Measurements from ENCODE around the gene CBLN3. TPM values are rescaled to one million over a fixed set of nuclear protein-coding genes. Genes with fewer than 3 reads are reported as not detected.
"Not testable (repeated sequence)": the region's sequence is repeated elsewhere in the genome, so short reads cannot be mapped to it uniquely, and the experiment has no call there.

Gene CBLN3
- total RNA-seq = 5.0 and 5.5 TPM in 2 replicates

- intact Hi-C loops (cut with micrococcal nuclease) = loop anchor here (5.0 to 10.0 kb wide), 2 partner anchors 117 to 315 kb away; partner anchors contain the start of genes DCAF11, LTB4R, LTB4R2 and NRL
These were observed at the start of gene CBLN3, which contains the start of gene KHNYN for GRCh38 chr14:24429395-24430142. CBLN3 (minus strand) TSS chr14:24429668; CDS start chr14:24429054, 614 bp downstream. KHNYN (plus strand) TSS chr14:24429954; CDS start chr14:24430731, 777 bp downstream.

- intact Hi-C loops (cut with micrococcal nuclease) = no loop called here
These were observed 45.8 kb upstream of the CBLN3 start for GRCh38 chr14:24475261-24475660.

DNA sequence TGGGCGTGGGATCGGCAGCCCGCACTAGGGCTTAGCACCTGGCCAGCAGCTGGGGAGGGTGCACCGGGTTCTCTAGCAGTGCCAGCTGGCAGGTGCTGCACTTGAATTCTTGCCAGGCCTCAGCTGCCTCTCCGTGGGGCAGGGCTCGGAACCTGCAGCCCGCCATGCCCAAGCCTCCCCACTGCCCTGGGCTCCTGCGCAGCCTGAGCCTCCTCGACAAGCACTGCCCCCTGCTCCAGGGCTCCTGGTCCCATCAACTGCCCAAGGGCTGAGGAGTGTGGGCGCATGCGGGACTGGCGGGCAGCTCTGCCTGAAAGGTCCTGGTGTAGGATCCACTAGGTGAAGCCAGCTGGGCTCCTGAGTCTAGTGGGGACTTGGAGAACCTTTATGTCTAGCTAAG is 43.7 kb upstream of the CBLN3 start:
- intact Hi-C loops (cut with micrococcal nuclease) = no loop called here

GRCh38 chr14:24470450-24470849 is 41.0 kb upstream of the CBLN3 start:
- intact Hi-C loops (cut with micrococcal nuclease) = not testable (repeated sequence)

GRCh38 chr14:24465805-24466204 is 36.3 kb upstream of the CBLN3 start:
- intact Hi-C loops (cut with micrococcal nuclease) = no loop called here

GRCh38 chr14:24465368-24465767 is 35.9 kb upstream of the CBLN3 start:
- intact Hi-C loops (cut with micrococcal nuclease) = no loop called here

DNA sequence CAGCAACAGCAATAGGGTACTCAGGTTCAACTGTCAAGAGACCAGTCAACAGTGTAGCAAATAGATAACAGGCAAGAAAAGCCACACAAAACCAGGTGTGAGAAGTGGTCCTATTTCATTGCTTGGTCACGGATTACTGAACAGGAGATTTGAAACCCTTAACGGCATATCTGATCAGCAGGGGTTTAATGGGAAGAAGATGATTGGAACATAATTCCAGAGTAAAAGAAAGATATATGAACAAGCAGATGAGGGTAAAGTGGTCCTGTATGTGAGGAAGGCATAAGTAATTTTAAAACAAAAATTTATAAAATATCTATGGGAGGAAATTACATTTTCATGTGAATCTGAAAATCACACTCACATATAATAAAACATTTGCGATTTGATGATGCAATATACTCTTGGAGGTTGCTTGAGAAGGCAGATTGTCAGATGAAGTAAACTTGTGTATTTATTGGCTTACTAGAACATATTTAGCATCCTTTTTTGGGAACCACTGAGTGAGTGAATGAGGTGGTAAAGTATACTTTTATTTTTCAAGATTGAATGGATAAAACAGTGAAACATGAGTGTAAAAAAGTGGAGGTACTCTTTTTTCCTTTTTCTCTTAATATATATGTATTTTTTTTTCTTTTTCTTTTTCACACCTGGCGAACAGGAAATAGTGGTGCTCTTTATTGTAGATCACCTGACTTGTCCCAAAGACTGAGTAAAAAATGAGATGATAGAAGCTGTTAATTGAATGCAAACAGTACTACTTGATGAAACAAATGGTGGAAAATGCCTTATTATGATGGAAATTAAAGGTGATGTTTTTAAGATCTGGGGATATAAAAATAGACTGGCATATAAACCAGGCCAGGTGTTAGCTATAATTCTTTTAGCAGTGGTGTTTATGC is 34.7 kb upstream of the CBLN3 start:
- intact Hi-C loops (cut with micrococcal nuclease) = no loop called here

DNA sequence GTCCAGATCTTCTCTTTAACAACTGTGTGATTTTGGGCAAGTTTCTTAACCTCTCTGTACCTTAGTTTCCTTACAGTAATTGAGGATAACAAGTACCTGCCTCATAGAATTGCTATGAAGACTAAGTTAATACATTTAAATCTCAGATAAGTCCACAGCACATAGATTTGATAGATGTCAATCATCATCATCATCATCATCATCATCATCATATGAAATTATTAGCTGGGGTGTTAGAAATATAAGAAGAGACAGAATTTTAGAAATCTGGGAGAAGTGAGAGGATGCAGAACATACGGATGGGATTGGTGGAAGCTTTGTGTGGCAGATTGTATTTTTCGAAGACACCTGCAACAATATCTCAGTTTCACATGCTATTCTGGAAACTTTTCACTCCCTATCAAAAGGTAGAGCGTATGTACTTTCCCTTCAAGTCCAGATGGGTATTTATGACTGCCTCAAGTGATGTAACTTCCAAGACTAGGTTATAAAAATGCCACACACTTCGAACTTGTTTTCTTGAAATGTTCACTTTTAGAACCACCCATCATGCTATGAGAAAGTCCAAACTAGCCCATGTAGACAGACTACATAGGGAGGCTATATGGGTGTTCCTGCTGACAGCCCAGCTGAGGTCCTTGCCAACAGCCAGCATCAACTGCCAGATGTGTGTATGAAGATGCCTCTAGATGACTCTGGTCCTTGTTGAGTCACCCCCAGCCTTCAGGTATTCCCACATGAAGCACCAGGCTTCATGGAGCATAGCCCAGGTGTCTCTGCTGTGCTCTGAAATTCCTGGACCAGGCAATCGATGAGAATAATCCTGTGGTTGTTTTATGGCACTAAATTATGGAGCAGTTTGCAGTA is 33.8 kb upstream of the CBLN3 start:
- intact Hi-C loops (cut with micrococcal nuclease) = no loop called here

DNA sequence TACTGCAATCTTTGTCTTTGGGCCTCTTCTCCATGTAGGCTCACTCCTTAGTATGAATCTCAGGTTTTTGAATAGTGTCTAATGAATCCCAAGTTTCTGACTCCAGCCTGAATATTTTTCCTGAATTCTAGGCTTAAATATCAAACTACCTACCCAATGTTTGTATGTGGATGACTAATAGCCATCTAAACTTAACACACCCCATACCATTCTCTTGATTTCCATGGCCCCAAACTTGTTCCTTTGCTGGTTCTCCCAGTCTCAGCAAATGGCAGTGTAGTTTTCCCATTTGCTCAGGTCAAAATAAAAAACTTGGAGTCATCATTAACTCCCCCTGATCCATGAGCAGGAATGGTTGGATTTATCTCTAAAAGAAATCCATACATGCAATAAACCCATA is 31.9 kb upstream of the CBLN3 start:
- intact Hi-C loops (cut with micrococcal nuclease) = no loop called here

- intact Hi-C loops (cut with micrococcal nuclease) = no loop called here
These were observed 29.9 kb upstream of the CBLN3 start for GRCh38 chr14:24459331-24459730.

GRCh38 chr14:24458736-24459135 is 29.3 kb upstream of the CBLN3 start:
- intact Hi-C loops (cut with micrococcal nuclease) = no loop called here

GRCh38 chr14:24456980-24457379 is 27.5 kb upstream of the CBLN3 start:
- intact Hi-C loops (cut with micrococcal nuclease) = no loop called here

DNA sequence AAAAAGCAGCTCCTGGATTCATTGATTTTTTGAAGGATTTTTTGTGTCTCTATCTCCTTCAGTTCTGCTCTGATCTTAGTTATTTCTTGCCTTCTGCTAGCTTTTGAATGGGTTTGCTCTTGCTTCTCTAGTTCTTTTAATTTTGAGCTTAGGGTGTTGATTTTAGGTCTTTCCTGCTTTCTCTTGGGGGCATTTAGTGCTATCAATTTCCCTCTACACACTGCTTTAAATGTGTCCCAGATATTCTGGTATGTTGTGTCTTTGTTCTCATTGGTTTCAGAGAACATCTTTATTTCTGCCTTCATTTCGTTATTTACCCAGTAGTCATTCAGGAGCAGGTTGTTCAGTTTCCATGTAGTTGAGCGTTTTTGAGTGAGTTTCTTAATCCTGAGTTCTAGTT is 21.4 kb upstream of the CBLN3 start:
- intact Hi-C loops (cut with micrococcal nuclease) = not testable (repeated sequence)

- intact Hi-C loops (cut with micrococcal nuclease) = loop anchor here (2.0 to 5.0 kb wide), 2 partner anchors 236 to 246 kb away; partner anchors contain the start of gene TM9SF1
These were observed 13.7 kb upstream of the CBLN3 start for GRCh38 chr14:24443053-24443665.

- intact Hi-C loops (cut with micrococcal nuclease) = loop anchor here (1.0 to 5.0 kb wide), 7 partner anchors 11 to 245 kb away; partner anchors contain the start of genes CHMP4A, GMPR2, NEDD8 and RABGGTA
These were observed 13.0 kb upstream of the CBLN3 start, which contains the start of gene SDR39U1 for GRCh38 chr14:24442240-24443052. SDR39U1 (minus strand) TSS chr14:24442776; CDS start chr14:24442769, 7 bp downstream.

- intact Hi-C loops (cut with micrococcal nuclease) = loop anchor here (1.0 to 5.0 kb wide), 7 partner anchors 11 to 245 kb away; partner anchors contain the start of genes CHMP4A, GMPR2, NEDD8 and RABGGTA
These were observed 12.4 kb upstream of the CBLN3 start for GRCh38 chr14:24441904-24442239.

GRCh38 chr14:24441485-24441884 is 12.0 kb upstream of the CBLN3 start:
- intact Hi-C loops (cut with micrococcal nuclease) = loop anchor here (5.0 kb wide), 1 partner anchor 244 kb away; the partner anchor contains the start of gene TM9SF1

DNA sequence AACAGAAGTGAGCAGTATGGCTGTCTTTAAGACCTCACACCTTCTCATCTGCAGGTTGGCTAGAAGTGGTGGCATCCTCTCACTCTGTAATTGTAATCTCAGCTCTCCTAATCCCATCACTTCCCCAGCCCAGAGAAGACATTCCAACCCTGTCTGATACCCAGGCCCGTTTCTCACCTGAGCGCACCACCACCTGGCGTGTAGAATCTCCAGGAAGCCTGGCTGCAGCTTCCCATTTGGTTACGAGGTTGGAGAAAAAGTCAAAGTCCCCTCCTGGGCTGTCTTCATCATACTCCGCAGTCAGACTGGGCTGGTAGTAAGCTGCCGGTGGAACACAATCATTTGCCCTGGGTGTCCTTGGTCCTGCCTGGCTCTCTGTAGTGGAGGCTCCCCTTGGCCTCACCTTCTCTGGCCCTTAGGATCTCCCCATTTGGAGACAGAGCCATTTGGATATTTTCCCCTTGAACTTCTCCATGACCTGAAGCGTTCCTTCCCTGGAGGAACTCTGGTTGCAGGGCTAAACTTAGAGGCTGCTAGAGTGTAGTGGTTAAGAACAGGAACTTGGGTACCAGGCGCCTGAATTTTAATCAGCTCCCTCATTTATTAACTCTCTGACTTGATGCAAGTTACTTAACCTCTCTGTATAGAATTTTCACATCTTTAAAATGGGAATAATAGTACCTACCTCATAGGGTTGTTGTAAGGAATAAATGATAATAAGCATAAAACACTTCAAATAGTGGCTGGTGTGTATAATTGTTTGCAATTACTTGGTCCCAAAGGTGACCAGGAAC is 11.3 kb upstream of the CBLN3 start:
- intact Hi-C loops (cut with micrococcal nuclease) = loop anchor here (5.0 kb wide), 1 partner anchor 244 kb away; the partner anchor contains the start of gene TM9SF1
